ENCODE data around the gene PNMA8B. TPM values are rescaled to one million over a fixed set of nuclear protein-coding genes. Genes with fewer than 3 reads are reported as not detected.

Gene PNMA8B
- total and polyA plus RNA-seq, 8 donors: 1.4 to 5.2 (median 3.9) TPM

- Histone ChIP-seq H3K27me3 (peaks cover 0 to 23% of the 10 kb centered on the region in 2 donors), H3K36me3 (no peaks in the 10 kb centered on the region), H3K4me3 (no peak overlapping the region), H3K27ac (no peak overlapping the region), H3K9me3 (peaks cover 0 to 8% of the 10 kb centered on the region in 2 donors), H3K4me1 (no peaks in the 10 kb centered on the region)
- intact Hi-C loops (cut with DNase I): no loop called here
- no peak for TF ChIP-seq CTCF (IDR thresholded peaks at IDR 0.05)
- DNase-seq: peak in 1 of 4 donors; percentile 9
- no peak for ATAC-seq
These were observed 19.1 kb upstream of the PNMA8B start for GRCh38 chr19:46514589-46515289.

DNA sequence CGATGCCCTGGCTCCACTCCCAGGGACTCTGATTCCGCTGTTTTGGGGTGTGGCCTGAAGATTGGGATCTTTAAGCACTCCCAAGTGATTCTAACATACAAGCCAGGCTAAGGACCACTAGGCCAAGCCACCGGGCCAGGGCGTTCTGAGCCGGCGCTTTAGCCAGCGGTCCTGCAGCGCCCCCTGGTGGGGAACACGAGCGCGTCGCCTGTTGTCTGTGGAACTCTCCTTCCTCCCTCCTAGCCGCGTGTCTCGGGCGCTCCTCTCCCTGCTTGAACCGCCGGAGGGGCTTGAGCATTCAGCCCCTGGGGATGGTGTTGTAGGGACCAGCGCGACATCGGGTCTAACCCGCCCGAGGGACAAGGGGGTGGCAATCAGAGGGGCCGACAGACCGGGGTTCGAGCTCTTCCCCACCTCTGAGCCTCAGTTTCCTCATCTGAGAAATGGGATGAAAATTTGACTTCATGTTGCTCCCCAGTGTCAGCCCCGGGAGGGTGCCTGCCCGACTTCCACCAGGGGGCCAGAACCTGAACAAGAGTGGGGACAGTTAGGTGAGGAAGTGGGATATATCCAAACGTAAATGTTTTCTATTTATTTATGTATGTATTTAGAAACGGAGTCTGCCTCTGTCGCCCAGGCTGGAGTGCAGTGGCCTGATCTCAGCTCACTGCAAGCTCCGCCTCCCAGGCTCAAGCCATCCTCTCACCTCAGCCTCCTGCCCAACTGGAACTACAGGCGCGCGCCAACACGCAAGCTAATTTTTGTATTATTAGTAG is 18.0 kb upstream of the PNMA8B start:
- no peak overlapping the region for H3K4me3 ChIP-seq
- peaks cover 0 to 23% of the 10 kb centered on the region in 2 donors for H3K27me3 ChIP-seq
- H3K9me3 ChIP-seq: peaks cover 0 to 8% of the 10 kb centered on the region in 2 donors
- peak; percentile 81 to 92 for TF ChIP-seq CTCF (IDR thresholded peaks at IDR 0.05)
- H3K36me3 ChIP-seq: no peaks in the 10 kb centered on the region
- DNase-seq (peak; percentile 69 to 91 (median 78)), ATAC-seq (peak; percentile 96)
- no peak overlapping the region for H3K27ac ChIP-seq
- no peaks in the 10 kb centered on the region for H3K4me1 ChIP-seq
- intact Hi-C loops (cut with DNase I): no loop called here

DNA sequence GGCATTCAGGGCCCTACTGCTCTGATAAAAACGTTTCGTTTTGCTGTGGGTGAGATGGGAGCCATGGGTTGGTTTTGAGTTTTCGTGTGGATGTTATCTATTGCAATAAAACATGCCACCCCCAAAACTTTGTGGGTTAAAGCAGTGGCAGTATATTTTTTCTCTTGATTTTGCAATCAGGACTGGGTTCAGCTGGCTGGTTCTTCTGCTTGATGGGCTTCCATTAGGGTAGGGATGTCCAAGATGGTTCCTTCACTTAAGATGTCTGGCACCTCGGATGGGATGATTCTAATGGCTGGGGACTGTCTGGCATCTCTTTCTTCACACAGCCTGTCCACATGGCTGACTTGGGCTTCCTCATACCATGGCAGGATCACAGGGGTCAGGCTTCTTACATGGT is 15.6 kb upstream of the PNMA8B start:
- DNase-seq: no peak
- no peaks in the 10 kb centered on the region for H3K4me1 ChIP-seq
- TF ChIP-seq CTCF (IDR thresholded peaks at IDR 0.05): no peak
- peaks cover 0 to 8% of the 10 kb centered on the region in 2 donors for H3K9me3 ChIP-seq
- ATAC-seq: no peak
- peaks cover 0 to 23% of the 10 kb centered on the region in 2 donors for H3K27me3 ChIP-seq
- H3K36me3 ChIP-seq: no peaks in the 10 kb centered on the region
- intact Hi-C loops (cut with DNase I): no loop called here
- no peak overlapping the region for H3K27ac ChIP-seq
- no peak overlapping the region for H3K4me3 ChIP-seq

DNA sequence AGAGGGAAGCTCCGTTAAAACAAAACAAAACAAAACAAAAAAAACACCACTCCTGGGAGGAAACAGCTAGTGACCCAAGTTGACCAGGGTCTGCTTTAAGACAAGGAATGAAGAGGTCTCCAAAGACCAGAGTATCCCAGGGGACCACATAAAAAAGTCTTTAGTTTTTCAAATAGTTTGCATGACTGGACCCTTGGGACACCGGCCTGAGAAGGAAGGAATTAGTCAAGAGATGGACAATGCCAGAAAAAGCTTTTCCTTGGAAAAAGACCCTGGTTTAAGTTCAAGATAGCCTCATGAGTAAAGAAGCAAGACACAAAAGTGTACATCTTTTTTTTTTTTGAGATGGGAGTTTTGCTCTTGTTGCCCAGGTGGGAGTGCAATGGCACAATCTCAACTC is 12.5 kb upstream of the PNMA8B start:
- ATAC-seq: no peak

More for the DNA sequence above, 12.5 kb upstream of the PNMA8B start:
- H3K9me3 ChIP-seq: peaks cover 0 to 8% of the 10 kb centered on the region in 2 donors
- DNase-seq: no peak
- H3K27ac ChIP-seq: no peak overlapping the region
- intact Hi-C loops (cut with DNase I): no loop called here
- H3K36me3 ChIP-seq: no peaks in the 10 kb centered on the region
- no peaks in the 10 kb centered on the region for H3K4me1 ChIP-seq
- H3K4me3 ChIP-seq: no peak overlapping the region
- peaks cover 0 to 1% of the 10 kb centered on the region in 2 donors for H3K27me3 ChIP-seq
- no peak for TF ChIP-seq CTCF (IDR thresholded peaks at IDR 0.05)
